HG03354 (cell line): ENCODE measurements around the gene MET.
"Not testable (repeated sequence)": the region's sequence is repeated elsewhere in the genome, so short reads cannot be mapped to it uniquely, and the experiment has no call there.

Experiments
- ATAC-seq: cut with Tn5 transposase; IDR thresholded peaks from one replicate; pipeline ENCODE4 v1.9.1; 2021; ENCODE audit warnings: mild to moderate bottlenecking; ENCODE audit not compliant: unreplicated experiment, poor library complexity, severe bottlenecking

The MET gene

DNA sequence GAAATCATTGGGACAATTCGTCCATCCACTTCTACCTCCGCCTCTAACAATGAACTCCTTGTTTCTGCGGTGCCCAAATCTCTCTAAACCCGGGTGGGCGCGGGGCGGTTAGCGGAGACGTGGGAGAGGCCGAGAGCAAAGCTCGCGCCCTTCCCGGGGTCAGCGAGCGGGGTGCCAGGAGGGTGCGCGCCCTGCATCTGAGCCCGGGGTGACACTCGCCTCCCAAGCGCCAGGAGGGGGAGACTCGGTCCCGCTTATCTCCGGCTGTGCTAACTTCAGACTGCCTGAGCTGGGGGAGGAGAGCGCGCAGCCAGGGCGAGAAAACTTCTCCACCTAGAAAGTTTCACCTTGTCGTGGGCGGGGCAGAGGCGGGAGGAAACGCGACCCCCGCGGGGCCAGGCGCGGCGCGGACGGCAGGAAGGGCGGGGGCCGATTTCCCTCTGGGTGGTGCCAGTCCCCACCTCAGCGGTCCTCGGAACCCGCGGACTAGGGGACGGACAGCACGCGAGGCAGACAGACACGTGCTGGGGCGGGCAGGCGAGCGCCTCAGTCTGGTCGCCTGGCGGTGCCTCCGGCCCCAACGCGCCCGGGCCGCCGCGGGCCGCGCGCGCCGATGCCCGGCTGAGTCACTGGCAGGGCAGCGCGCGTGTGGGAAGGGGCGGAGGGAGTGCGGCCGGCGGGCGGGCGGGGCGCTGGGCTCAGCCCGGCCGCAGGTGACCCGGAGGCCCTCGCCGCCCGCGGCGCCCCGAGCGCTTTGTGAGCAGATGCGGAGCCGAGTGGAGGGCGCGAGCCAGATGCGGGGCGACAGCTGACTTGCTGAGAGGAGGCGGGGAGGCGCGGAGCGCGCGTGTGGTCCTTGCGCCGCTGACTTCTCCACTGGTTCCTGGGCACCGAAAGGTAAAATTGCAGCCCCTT is at the start of gene MET:
Gene MET (plus strand): TSS at position 516 of the 915 bp plus-strand sequence. CDS start 26,889 bp downstream, outside the sequence.
- ATAC-seq = peak; percentile 90

DNA sequence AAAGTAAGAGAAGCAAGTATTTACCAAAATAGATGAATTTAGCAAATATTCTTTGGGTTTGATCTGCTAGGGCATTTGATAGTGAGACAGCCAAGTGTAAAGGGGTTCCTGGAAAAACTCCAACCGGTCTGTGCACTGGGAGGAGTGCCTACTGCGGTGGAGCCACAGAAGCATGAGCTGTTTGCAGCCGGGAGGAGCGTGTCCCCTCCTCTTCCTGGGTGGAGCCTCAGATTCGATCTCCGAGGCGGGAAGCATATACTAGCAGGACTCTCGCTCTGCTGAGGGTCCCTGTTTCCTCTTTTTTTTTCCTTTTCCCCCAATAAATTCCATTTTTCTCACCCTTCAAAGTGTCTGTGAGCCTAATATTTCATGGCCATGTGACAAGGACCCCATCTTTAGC is 45.1 kb upstream of the MET start:
- no peak for ATAC-seq

DNA sequence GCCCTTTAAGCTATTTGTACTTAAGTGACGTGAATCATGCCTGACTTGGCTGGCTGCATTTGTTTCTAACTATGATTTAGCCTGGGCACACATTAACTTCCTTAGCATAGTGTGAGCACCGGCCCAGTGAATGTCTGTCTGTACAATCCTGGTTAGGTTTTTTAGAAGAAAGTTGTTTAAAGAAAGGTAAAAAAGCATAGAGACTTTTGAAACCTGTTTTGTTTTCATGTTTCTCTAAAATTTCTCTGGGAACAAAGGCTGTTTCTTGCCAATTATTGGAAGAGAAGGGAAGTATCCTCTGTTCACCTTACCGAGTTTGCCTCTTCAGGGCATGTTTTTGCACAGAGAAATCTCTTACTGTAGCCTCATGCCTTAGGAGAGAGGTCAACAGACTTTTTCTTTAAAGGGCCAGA is 42.9 kb upstream of the MET start:
- no peak for ATAC-seq

DNA sequence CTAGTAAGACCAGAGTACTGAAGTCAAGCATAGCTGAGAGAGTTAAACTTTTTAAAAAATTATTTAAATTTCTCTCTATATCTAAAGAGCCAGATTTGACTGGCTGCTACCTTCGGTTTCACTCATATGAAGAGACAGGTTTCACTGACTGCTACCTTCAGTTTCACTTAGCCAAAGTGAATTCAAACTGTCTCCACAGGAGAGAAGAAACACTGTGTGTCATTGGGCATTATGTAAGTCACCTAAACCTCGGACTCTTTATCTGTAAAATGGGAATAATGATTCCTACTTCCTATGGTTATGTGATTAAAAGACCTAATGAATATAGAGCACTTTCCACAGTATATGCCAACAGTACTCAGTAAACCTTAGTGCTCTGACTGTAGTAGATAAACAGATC is 41.6 kb upstream of the MET start:
- peak; percentile 96 for ATAC-seq

DNA sequence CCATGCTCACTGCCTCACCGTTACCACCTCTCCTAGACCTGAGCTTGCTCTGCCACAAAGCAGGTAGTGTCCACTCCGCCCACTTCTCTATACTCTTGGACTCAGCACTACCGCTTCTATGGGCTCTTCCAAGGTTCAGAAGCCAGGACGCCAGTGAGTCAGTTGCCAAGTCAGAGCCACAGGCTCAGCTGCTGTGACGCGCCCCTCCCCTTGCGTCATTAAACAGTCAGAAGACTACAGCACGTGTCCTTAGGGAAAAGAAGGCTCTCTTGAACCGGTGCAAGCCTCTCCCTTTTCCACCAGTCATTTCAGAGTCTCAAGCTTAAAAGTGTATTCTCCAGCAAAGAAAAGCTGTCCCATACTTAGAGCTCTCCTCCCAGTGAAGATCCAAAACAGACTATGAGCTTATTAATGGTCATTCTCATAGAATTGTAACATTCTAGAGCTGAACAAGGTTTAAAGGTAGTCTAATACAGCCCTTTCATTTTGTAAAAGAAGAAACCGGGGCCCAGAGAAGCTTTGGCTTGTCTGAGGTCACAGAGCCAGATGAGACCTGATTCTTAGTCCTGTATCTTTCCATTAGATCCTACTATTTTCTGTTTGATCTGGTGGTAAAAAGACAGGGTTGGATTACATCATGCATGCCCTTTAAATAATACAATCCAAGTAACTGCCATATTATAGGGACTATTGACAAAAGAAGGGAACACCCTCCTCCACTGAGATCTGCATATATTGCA is 40.9 kb upstream of the MET start:
- peak; percentile 34 for ATAC-seq

DNA sequence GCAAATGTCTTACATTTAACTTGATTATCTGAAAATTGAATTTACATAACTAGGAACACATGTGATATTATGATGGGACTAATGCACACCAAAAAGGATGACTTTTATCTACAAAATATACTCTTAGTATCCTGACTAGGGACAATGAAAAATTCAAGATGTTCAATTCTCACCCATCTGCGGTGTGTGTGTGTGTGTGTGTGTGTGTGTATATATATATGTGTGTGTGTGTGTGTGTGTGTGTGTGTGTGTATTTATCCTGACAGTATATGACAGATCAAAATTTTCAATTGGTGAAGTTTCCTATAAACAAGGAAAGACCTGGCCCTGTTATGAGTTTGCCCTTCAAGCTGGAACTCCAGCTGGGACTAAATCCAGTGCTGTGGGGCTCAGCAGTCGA is 40.3 kb upstream of the MET start:
- ATAC-seq = no peak

DNA sequence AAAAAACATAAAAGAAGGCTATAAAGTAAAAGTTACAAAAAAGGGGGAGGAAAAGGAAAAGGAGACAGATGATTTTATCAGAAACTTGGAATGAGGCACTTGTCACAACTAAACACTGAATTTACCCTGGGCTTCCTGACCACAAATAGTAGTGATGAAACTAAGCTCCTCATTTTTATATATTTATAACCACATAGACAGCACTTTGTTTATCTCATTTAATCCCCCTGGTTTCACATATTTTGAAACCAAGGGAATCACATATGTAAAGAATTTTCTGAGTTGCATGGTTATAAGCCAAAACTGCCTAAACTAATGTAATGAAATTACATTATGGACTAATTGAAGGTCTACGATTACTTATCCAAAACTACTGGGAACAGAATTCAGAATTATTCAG is 39.6 kb upstream of the MET start:
- ATAC-seq = no peak

DNA sequence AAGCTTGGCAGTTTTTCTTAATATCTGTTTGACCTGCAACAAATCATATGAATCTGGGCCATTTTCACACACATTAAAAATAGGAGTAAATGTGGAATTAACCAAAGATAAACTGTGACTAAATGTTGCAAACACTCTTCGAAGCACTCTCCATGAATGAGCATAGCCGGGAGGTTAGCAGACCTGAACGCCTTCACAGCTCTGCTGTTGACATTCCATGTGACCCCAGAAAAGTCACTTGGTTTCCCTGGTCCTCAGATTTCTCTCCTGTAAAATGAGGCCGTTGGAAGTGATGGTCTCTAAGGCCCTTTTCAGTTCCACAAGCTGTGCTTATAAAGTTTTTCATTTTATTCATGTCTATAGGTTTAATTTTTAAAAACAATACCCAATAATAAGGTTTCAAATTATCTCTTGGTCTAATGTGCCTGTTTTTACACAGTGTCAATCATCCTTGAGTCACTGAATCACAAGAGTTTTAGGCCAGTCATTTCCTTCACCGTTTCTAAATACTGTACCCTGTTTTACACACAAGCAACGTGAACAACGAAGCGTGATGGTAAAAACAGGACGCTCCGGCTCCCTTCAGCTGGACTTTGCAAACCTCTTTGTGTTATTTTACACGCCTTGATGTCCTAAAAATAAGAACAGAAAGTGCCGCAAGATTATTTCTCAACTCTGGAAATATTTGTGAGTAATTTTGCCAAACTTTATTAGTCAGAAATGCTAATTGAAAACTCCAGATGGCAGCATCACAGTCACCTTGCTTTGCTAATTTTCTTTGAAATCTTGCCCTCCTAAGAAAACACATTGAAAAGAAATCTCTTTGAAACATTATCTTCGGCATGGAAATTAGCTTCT is 38.6 kb upstream of the MET start:
- no peak for ATAC-seq

DNA sequence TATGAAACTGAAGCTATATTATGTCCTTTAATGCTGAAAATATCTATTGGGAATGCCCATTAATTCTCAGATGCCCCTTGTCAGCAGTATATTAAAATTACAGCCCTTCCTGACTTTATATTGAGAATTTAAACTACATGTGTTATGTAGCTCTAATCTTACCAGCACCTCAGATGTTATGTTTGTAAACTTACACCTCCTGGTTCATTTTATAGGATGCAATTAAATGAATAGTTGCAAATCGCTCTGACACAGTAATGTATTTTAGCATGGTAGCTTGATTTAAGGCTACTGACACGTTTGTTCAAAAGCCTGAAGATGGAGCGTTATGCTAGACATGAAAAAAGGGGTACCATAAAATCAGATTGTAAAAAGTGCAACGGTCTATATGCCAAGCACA is 35.0 kb upstream of the MET start:
- no peak for ATAC-seq

DNA sequence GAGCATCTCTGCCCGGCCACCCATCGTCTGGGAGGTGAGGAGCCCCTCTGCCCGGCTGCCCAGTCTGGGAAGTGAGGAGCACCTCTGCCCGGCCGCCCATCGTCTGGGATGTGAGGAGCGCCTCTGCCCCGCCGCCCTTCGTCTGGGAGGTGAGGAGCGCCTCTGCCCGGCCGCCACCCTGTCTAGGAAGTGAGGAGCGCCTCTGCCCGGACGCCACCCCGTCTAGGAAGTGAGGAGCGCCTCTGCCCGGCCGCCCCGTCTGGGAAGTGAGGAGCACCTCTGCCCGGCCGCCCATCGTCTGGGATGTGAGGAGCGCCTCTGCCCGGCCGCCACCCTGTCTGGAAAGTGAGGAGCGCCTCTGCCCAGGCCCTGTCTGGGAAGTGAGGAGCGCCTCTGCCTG is 33.4 kb upstream of the MET start:
- ATAC-seq = not testable (repeated sequence)

DNA sequence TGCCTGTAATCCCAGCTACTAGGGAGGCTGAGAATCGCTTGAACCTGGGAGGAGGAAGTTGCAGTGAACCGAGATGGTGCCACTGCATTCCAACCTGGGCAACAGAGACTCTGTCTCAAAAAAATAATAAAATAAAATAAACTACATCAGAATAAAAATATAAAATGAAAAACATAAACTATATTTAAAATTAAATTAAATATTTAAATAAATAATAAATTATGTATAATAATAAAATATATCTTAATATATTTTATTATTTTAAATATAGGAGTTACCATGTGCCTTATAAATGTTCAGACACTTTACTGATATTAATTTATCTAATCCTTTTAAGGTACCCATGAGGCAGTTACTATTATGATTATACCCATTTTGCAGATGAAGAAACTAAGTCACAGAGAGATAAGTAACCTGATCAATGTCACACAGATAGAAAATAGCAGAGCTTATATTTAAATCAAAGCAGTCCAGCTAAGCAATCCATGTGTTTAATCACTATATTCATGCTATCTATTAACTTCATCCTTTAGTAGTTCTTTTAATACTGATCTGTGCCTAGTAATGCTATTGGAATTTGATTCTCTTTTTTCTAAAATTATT is 30.3 kb upstream of the MET start:
- no peak for ATAC-seq

DNA sequence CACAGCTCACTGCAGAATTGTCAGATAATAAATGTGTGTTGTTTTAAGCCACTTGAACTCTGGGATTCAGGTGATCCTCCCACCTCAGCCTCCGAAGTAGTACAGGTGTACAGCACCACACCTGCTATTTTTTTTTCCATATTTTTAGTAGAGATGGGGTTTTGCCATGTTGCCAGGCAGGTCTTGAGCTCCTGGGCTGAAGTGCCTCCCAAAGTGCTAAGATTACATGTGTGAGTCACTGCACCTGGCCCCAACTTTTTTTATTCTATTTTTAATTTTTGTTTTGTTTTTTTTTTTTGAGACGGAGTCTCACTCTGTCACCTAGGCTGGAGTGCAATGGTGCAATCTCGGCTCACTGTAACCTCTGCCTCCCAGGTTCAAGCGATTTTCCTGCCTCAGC is 28.8 kb upstream of the MET start:
- ATAC-seq = not testable (repeated sequence)

DNA sequence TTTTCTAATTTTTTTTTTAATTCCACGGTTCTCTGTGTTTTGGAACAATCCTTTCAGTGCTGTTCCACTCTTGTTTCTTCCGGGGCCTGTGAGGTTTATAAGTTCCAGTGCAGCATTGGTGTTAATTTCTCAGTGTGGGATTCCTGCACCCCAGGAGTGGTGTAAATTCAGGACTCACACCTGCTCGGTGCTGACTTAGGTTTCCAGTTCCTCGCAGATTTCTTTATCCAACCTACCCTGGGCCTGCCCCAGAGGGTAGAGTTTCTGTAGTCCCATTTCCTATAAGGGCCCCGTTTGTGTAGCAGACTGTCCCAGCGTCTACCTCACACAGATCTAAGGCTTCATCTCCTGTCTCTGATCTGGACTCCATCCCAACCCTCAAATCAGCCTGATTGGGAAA is 27.4 kb upstream of the MET start:
- no peak for ATAC-seq

DNA sequence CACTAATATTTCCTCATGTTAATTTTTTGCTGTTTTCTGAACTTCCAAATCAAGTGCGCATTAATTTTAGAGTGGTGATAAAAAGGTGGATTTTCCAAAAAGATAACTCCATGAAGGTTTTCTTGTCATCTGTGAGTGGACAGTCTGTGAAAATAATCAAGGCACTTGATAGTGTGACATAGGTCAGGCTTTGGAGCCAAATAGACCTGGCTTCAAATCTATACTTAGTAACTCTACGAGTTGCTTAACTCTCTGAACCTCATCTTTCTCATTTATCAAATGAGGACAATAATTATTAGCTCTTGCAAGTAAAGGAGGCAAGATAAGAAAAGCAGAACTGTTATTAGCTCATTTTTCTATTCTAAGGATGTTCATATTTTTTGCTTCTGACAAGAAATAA is 24.7 kb upstream of the MET start:
- ATAC-seq = no peak

DNA sequence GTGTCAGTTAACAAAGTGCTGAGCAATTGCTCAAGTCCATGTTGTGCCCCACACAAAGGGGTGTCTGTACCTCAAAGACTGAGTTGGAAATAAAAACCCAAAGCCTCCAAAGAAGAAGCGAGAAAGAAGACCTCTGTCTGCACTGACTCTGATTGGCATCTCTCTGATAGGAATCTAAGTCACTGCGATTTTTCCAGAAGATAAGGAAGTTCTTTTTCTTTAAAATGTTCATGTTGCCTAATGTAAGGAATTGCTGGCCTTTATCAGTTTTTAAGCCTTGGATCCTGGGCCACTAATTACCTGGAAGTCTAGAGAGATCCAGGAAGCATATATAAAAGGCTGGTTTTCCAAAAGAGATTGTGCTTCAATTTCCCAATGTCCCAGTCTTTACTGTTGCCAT is 24.1 kb upstream of the MET start:
- ATAC-seq = no peak

DNA sequence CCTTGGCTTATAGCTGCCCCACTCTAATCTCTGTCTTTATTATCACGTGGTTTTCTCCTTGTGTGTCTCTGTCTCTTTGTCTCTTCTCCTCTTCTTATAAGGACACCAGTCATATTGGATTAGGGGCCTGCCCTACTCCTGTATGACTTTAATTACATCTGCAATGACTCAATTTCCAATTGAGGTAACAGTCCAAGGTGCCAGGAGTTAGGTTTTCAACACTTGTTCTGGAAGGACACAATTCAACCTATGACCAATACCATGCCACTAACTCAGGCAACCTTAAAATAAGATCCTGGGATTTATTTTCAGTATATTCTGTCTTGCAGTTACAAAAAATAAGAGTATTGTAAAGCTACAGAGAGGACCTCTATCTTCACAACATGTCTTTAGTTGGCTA is 21.6 kb upstream of the MET start:
- ATAC-seq = no peak

DNA sequence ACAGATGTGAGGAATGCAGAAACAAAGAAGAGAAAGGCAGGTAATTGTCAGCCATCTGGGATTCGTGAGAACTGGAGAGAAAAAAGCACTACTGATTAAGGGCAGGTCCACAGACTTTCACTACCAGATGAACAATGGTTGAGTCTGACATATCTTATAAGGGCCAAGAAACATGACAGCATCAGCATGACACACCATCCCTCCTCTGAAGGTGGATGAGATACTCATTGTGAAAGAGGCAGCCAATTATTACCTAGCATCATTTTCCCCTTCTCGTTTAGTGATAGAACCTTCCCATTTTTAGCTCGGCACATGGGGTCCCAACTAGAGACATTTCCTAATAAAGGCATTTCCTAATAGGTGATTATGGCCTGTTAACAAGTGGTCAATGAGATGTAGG is 19.2 kb upstream of the MET start:
- ATAC-seq = no peak

DNA sequence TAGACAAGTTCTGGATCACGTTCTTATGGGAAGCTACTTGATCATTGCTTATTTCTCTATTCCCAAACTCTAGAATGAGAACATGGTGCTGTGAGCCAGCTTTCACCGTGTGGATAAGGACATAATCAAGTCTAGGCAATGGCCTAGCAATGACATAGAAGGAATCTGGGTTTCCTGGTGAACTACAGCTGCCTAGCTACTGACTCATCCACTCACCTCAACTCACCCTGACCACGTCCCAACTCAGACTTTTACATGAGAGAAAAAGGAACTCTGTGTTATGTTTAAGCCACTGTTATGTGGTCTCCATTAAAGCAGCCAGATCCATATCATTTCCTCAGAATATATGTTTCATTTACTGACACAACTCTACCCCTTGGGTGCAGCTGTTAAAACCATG is 18.8 kb upstream of the MET start:
- no peak for ATAC-seq

DNA sequence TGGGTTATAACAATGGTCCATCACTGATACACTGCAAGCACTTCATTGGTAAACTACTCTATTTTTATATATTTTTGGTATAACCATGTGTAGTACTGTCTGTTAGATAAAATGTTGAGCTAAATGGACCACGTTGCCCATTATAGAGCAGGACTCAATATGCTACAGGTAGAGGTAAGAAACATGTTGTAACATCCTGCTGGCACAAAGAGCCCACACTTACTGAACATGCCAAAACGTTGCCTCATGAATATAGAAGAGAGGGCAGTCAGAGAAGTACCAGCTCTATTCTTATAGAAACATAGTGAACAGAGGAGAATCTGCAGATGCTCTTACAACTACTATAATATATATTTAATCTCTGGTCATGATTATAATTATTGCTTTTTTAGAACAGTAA is 18.4 kb upstream of the MET start:
- no peak for ATAC-seq

DNA sequence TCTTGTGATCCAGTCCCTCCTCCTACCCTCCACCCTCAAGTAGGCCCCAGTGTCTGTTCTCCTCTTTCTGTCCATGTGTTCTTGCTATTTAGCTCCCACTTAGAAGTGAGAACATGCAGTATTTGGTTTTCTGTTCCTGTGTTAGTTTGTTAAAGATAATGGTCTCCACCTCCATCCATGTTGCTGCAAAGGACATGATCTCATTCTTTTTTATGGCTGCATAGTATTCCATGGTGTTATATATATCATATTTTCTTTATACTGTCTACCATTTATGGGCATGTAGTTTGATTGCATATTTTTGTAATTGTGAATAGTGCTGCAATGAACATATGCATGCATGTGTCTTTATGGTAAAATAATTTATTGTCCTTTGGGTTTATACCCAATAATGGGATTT is 12.7 kb upstream of the MET start:
- ATAC-seq = not testable (repeated sequence)
